ENCODE measurements around the gene WDPCP. TPM values are rescaled to one million over a fixed set of nuclear protein-coding genes. Genes with fewer than 3 reads are reported as not detected.

The WDPCP gene
- total RNA-seq, 4 donors from 2014 or later, result 15.9 to 18.5 (median 17.4) TPM

- DNase-seq (ENCODE audit: low spot score), result no peak
- TF ChIP-seq CTCF (IDR thresholded peaks at IDR 0.05), result no peak
- no peak for ATAC-seq (ENCODE audit: low FRiP score)
Observed at GRCh38 chr2:63432373-63432772, 155.9 kb downstream of the WDPCP start.

- TF ChIP-seq CTCF (IDR thresholded peaks at IDR 0.05), result no peak
- no peak for ATAC-seq (ENCODE audit: low FRiP score)
- DNase-seq (ENCODE audit: low spot score), result no peak
Observed at GRCh38 chr2:63425606-63426005, 162.7 kb downstream of the WDPCP start.

- DNase-seq (ENCODE audit: low spot score) (no peak), ATAC-seq (ENCODE audit: low FRiP score) (no peak)
- TF ChIP-seq CTCF (IDR thresholded peaks at IDR 0.05), result no peak
Observed at GRCh38 chr2:63425079-63425416, 163.2 kb downstream of the WDPCP start.

GRCh38 chr2:63424329-63425078 is 163.8 kb downstream of the WDPCP start:
- no peak for DNase-seq (ENCODE audit: low spot score)
- TF ChIP-seq CTCF (IDR thresholded peaks at IDR 0.05), result no peak
- ATAC-seq (ENCODE audit: low FRiP score), result no peak

GRCh38 chr2:63422556-63422955 is 165.7 kb downstream of the WDPCP start:
- TF ChIP-seq CTCF (IDR thresholded peaks at IDR 0.05), result no peak
- DNase-seq (ENCODE audit: low spot score), result no peak
- no peak for ATAC-seq (ENCODE audit: low FRiP score)

GRCh38 chr2:63408530-63408929 is 179.7 kb downstream of the WDPCP start:
- no peak for ATAC-seq (ENCODE audit: low FRiP score)

More at GRCh38 chr2:63408530-63408929, 179.7 kb downstream of the WDPCP start:
- no peak for DNase-seq (ENCODE audit: low spot score)
- no peak for TF ChIP-seq CTCF (IDR thresholded peaks at IDR 0.05)
